ENCODE data around the gene CCDC180. TPM values are rescaled to one million over a fixed set of nuclear protein-coding genes. Genes with fewer than 3 reads are reported as not detected.

The CCDC180 gene
- total and polyA plus RNA-seq, 9 of the 15 experiments (the other 6 are each of a cell fraction or from before 2014, with no cell fraction given) = 0.56 to 4.2 (median 2.5) TPM

DNA sequence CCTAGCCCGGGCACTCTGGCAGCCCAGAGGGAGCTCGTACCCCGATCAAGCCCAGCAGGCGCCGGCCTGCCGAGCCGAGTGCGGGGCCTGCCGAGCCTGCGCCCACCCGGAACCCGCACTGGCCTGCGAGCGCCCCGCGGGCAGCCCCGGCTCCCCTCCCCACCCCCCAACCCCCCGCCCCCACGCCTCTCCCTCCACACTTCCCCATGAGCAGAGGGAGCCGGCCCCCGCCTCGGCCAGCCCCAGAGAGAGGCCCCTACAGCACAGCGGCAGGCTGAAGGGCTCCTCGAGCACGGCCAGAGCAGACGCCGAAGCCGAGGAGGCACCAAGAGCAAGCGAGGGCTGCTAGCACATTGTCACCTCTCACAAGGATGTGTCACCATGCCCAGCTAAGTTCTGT is 36.2 kb upstream of the CCDC180 start (continued):
- TF ChIP-seq, protein P1, sequence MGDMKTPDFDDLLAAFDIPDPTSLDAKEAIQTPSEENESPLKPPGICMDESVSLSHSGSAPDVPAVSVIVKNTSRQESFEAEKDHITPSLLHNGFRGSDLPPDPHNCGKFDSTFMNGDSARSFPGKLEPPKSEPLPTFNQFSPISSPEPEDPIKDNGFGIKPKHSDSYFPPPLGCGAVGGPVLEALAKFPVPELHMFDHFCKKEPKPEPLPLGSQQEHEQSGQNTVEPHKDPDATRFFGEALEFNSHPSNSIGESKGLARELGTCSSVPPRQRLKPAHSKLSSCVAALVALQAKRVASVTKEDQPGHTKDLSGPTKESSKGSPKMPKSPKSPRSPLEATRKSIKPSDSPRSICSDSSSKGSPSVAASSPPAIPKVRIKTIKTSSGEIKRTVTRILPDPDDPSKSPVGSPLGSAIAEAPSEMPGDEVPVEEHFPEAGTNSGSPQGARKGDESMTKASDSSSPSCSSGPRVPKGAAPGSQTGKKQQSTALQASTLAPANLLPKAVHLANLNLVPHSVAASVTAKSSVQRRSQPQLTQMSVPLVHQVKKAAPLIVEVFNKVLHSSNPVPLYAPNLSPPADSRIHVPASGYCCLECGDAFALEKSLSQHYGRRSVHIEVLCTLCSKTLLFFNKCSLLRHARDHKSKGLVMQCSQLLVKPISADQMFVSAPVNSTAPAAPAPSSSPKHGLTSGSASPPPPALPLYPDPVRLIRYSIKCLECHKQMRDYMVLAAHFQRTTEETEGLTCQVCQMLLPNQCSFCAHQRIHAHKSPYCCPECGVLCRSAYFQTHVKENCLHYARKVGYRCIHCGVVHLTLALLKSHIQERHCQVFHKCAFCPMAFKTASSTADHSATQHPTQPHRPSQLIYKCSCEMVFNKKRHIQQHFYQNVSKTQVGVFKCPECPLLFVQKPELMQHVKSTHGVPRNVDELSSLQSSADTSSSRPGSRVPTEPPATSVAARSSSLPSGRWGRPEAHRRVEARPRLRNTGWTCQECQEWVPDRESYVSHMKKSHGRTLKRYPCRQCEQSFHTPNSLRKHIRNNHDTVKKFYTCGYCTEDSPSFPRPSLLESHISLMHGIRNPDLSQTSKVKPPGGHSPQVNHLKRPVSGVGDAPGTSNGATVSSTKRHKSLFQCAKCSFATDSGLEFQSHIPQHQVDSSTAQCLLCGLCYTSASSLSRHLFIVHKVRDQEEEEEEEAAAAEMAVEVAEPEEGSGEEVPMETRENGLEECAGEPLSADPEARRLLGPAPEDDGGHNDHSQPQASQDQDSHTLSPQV (IDR thresholded peaks at IDR 0.05) = peak; percentile 44; the same call in 1 of the 2 replicates
- TF ChIP-seq CC2D1A (IDR thresholded peaks at IDR 0.05) (no peak), POLR2A (conservative IDR thresholded peaks at IDR 0.05) (0 out of 2 replicates have a peak, but pooled peaks have one; percentile 22), U2AF2 (optimal IDR thresholded peaks at IDR 0.05; ENCODE audit: low read depth, low read length) (no peak), SMARCB1 (IDR thresholded peaks at IDR 0.05; ENCODE audit: insufficient read length, low read depth) (no peak), SIX5 (IDR thresholded peaks at IDR 0.05; ENCODE audit: borderline replicate concordance in 1 of 2, insufficient read depth in 1 of 2, low read depth in 1 of 2, low read length in 2 of 2) (no peak), TGIF2 (CRISPR knock-in tag; IDR thresholded peaks at IDR 0.05) (no peak), ZNF347 (CRISPR knock-in tag; IDR thresholded peaks at IDR 0.05; ENCODE audit: low read depth) (no peak), ATF7 (IDR thresholded peaks at IDR 0.05) (no peak), RBFOX2 (IDR thresholded peaks at IDR 0.05; ENCODE audit: low read depth, low read length) (0 out of 2 replicates have a peak, but pooled peaks have one; percentile 23), POLR2G (IDR thresholded peaks at IDR 0.05; ENCODE audit: low read depth, low read length) (peak; percentile 54; the same call in 1 of the 2 replicates)
- TF ChIP-seq, protein P2, sequence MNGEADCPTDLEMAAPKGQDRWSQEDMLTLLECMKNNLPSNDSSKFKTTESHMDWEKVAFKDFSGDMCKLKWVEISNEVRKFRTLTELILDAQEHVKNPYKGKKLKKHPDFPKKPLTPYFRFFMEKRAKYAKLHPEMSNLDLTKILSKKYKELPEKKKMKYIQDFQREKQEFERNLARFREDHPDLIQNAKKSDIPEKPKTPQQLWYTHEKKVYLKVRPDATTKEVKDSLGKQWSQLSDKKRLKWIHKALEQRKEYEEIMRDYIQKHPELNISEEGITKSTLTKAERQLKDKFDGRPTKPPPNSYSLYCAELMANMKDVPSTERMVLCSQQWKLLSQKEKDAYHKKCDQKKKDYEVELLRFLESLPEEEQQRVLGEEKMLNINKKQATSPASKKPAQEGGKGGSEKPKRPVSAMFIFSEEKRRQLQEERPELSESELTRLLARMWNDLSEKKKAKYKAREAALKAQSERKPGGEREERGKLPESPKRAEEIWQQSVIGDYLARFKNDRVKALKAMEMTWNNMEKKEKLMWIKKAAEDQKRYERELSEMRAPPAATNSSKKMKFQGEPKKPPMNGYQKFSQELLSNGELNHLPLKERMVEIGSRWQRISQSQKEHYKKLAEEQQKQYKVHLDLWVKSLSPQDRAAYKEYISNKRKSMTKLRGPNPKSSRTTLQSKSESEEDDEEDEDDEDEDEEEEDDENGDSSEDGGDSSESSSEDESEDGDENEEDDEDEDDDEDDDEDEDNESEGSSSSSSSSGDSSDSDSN (IDR thresholded peaks at IDR 0.05; ENCODE audit: borderline replicate concordance in 1 of 2, low read depth in 2 of 2, low read length in 2 of 2) = 0 out of 4 replicates have a peak, but pooled peaks of 1 of the 2 experiments have one; percentile 36
- TF ChIP-seq, protein P3, sequence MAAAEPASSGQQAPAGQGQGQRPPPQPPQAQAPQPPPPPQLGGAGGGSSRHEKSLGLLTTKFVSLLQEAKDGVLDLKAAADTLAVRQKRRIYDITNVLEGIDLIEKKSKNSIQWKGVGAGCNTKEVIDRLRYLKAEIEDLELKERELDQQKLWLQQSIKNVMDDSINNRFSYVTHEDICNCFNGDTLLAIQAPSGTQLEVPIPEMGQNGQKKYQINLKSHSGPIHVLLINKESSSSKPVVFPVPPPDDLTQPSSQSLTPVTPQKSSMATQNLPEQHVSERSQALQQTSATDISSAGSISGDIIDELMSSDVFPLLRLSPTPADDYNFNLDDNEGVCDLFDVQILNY (CRISPR knock-in tag; IDR thresholded peaks at IDR 0.05) = no peak
- TF ChIP-seq, protein P4, sequence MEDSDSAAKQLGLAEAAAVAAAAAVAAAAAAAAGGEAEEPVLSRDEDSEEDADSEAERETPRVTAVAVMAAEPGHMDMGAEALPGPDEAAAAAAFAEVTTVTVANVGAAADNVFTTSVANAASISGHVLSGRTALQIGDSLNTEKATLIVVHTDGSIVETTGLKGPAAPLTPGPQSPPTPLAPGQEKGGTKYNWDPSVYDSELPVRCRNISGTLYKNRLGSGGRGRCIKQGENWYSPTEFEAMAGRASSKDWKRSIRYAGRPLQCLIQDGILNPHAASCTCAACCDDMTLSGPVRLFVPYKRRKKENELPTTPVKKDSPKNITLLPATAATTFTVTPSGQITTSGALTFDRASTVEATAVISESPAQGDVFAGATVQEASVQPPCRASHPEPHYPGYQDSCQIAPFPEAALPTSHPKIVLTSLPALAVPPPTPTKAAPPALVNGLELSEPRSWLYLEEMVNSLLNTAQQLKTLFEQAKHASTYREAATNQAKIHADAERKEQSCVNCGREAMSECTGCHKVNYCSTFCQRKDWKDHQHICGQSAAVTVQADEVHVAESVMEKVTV (CRISPR knock-in tag; IDR thresholded peaks at IDR 0.05) = no peak
- TF ChIP-seq, protein P5, sequence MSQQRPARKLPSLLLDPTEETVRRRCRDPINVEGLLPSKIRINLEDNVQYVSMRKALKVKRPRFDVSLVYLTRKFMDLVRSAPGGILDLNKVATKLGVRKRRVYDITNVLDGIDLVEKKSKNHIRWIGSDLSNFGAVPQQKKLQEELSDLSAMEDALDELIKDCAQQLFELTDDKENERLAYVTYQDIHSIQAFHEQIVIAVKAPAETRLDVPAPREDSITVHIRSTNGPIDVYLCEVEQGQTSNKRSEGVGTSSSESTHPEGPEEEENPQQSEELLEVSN (IDR thresholded peaks at IDR 0.05; ENCODE audit: borderline replicate concordance in 1 of 2, extremely low read depth in 1 of 2, insufficient read depth in 1 of 2, insufficient read length in 1 of 2, low read depth in 1 of 2, low read length in 1 of 2, poor library complexity in 1 of 2, severe bottlenecking in 1 of 2) = peak in 1 of 2 experiments; percentile 22

Measured in K562 (cell line).